SK-N-SH (cell line): ENCODE data around the gene SCN8A.

ENCODE experiments used
- FOXM1 ChIP-seq: IDR thresholded peaks from 2 replicates; pipeline ENCODE4 v1.4.0; 2012; ENCODE audit warnings: low read depth, mild to moderate bottlenecking
- GABPA ChIP-seq: IDR thresholded peaks from 2 replicates; pipeline ENCODE4 v1.4.0; 2012; ENCODE audit warnings: low read depth, mild to moderate bottlenecking
- NRF1 ChIP-seq: IDR thresholded peaks from 2 replicates; pipeline ENCODE4 v1.6.1; 2012; ENCODE audit warnings: low read depth, mild to moderate bottlenecking, low read length
- POLR2AphosphoS5 ChIP-seq: IDR thresholded peaks from 2 replicates; pipeline ENCODE4 v1.6.1; 2012; ENCODE audit warnings: low read depth, low read length
- RCOR1 ChIP-seq: fragments of 150-350 bp; IDR thresholded peaks from 2 replicates; pipeline ENCODE4 v1.6.1; 2017; ENCODE audit warnings: antibody characterized with exemption, low read length
- SIN3A ChIP-seq: IDR thresholded peaks from 2 replicates; pipeline ENCODE4 v1.6.1; 2012; ENCODE audit warnings: low read depth, mild to moderate bottlenecking, low read length, moderate library complexity, borderline replicate concordance
- TAF1 ChIP-seq: IDR thresholded peaks from 2 replicates; pipeline ENCODE4 v1.6.1; 2012; ENCODE audit warnings: low read depth, mild to moderate bottlenecking, low read length, moderate library complexity, borderline replicate concordance
- TEAD4 ChIP-seq: IDR thresholded peaks from 2 replicates; pipeline ENCODE4 v1.4.0; 2012; ENCODE audit warnings: mild to moderate bottlenecking, borderline replicate concordance; ENCODE audit not compliant: insufficient read depth
- ZBTB33 ChIP-seq: IDR thresholded peaks from 2 replicates; pipeline ENCODE4 v1.4.0; 2012; ENCODE audit warnings: low read depth, borderline replicate concordance
- TF ChIP-seq, protein P1 (sequence below): fragments of 200-600 bp; sonication (generic); IDR thresholded peaks from 2 replicates; pipeline ENCODE4 v1.6.1; 2017; ENCODE audit warnings: antibody characterized with exemption, mild to moderate bottlenecking, moderate library complexity
- TF ChIP-seq, protein P2 (sequence below): fragments of 150-350 bp; IDR thresholded peaks from 2 replicates; pipeline ENCODE4 v1.6.1; 2016; ENCODE audit warnings: mild to moderate bottlenecking, low read depth, low read length

DNA sequence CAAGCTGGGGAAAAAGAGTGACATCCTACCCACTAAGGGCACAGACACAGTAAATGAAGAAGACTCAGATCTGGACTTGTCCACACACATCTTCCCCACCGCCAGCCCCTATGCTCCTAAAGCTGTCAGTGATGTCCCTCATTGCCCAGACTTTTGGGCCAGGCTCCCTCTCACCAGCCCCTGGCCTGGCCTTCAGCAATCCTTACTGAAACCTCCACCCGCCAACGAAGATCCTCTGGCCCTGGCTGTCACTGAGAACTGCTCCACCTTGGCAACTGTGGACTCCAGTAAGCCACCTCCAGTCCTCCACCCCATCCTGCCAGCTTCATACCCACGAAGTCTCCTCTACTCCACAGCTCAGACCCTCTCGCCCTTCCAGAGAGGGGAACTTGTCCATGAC is 234.2 kb downstream of the SCN8A start:
- TF ChIP-seq ZBTB33 (no peak), TAF1 (no peak), POLR2AphosphoS5 (no peak), TEAD4 (no peak), GABPA (no peak), NRF1 (no peak), RCOR1 (no peak), FOXM1 (no peak), SIN3A (no peak)
- TF ChIP-seq, protein P1, sequence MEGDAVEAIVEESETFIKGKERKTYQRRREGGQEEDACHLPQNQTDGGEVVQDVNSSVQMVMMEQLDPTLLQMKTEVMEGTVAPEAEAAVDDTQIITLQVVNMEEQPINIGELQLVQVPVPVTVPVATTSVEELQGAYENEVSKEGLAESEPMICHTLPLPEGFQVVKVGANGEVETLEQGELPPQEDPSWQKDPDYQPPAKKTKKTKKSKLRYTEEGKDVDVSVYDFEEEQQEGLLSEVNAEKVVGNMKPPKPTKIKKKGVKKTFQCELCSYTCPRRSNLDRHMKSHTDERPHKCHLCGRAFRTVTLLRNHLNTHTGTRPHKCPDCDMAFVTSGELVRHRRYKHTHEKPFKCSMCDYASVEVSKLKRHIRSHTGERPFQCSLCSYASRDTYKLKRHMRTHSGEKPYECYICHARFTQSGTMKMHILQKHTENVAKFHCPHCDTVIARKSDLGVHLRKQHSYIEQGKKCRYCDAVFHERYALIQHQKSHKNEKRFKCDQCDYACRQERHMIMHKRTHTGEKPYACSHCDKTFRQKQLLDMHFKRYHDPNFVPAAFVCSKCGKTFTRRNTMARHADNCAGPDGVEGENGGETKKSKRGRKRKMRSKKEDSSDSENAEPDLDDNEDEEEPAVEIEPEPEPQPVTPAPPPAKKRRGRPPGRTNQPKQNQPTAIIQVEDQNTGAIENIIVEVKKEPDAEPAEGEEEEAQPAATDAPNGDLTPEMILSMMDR, result no peak
- TF ChIP-seq, protein P2, sequence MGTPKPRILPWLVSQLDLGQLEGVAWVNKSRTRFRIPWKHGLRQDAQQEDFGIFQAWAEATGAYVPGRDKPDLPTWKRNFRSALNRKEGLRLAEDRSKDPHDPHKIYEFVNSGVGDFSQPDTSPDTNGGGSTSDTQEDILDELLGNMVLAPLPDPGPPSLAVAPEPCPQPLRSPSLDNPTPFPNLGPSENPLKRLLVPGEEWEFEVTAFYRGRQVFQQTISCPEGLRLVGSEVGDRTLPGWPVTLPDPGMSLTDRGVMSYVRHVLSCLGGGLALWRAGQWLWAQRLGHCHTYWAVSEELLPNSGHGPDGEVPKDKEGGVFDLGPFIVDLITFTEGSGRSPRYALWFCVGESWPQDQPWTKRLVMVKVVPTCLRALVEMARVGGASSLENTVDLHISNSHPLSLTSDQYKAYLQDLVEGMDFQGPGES, result no peak
